Transverse colon (tissue), 4 donors: ENCODE results near the gene ACVR1.

Experiments
- EP300 ChIP-seq: sonication (generic); formaldehyde crosslinking; IDR thresholded peaks from one replicate; pipeline ENCODE4 v1.6.1; 2017; ENCODE audit warnings: antibody characterized with exemption, low read depth
- POLR2A ChIP-seq: fragments of 450-650 bp; IDR thresholded peaks from one replicate; pipeline ENCODE4 v1.6.1; 2016; ENCODE audit warnings: antibody characterized with exemption, mild to moderate bottlenecking, moderate library complexity
- POLR2AphosphoS5 ChIP-seq, 3 donors: sonication (generic); formaldehyde crosslinking; IDR thresholded peaks; one replicate each; pipeline ENCODE4 v1.6.1; 2016; ENCODE audit warnings: antibody characterized with exemption in 3 of 3
- TF ChIP-seq, protein P1 (sequence below), 5 experiments: fragments of 200-600 bp in 3 of 5; fragments of 450-650 bp in 2 of 5; sonication (generic) in 3 of 5; IDR thresholded peaks; 1 replicate in 2 of 5; 2 replicates in 3 of 5; pipeline ENCODE4 v1.5.1; 2016 to 2017; ENCODE audit warnings: antibody characterized with exemption in 5 of 5, inconsistent platforms in 3 of 5, mild to moderate bottlenecking in 2 of 5, moderate library complexity in 1 of 5

DNA sequence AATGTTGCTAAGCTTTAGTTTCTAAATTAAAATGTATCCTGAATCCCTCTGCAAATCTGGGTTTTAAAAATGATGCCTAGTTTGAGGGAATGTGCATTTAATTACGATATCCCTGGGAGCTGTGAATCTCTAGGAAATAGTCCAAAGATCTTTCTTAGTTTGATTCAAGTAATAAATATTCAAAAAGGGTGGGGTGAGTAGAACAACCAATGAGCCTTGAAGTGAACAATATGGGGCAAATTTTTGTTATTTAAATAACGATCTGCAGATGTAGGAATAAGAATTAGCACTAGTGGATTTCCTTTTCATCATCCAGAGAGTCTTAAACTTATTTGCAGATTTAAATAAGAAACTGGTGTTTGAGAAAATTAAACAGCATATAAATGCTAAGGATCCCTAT, 106.3 kb downstream of the ACVR1 start:
- TF ChIP-seq, protein P1, sequence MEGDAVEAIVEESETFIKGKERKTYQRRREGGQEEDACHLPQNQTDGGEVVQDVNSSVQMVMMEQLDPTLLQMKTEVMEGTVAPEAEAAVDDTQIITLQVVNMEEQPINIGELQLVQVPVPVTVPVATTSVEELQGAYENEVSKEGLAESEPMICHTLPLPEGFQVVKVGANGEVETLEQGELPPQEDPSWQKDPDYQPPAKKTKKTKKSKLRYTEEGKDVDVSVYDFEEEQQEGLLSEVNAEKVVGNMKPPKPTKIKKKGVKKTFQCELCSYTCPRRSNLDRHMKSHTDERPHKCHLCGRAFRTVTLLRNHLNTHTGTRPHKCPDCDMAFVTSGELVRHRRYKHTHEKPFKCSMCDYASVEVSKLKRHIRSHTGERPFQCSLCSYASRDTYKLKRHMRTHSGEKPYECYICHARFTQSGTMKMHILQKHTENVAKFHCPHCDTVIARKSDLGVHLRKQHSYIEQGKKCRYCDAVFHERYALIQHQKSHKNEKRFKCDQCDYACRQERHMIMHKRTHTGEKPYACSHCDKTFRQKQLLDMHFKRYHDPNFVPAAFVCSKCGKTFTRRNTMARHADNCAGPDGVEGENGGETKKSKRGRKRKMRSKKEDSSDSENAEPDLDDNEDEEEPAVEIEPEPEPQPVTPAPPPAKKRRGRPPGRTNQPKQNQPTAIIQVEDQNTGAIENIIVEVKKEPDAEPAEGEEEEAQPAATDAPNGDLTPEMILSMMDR (IDR thresholded peaks at IDR 0.05), result no peak
- no peak for TF ChIP-seq POLR2AphosphoS5 (IDR thresholded peaks at IDR 0.05)
- TF ChIP-seq POLR2A, result no peak
- no peak for TF ChIP-seq EP300
